HUDEP-2 (cell line): ENCODE measurements around the gene ACOT4.
"Not testable (repeated sequence)": the region's sequence is repeated elsewhere in the genome, so short reads cannot be mapped to it uniquely, and the experiment has no call there.

Source experiments
- DNase-seq, 76 experiments: peaks; one replicate each; lab custom pipeline; 2025; ENCODE audit not compliant: unreplicated experiment in 76 of 76; lab: John Stamatoyannopoulos, UW

Gene ACOT4

GRCh38 chr14:73574251-73574650 is 17.4 kb upstream of the ACOT4 start:
- DNase-seq: not testable (repeated sequence)

DNA sequence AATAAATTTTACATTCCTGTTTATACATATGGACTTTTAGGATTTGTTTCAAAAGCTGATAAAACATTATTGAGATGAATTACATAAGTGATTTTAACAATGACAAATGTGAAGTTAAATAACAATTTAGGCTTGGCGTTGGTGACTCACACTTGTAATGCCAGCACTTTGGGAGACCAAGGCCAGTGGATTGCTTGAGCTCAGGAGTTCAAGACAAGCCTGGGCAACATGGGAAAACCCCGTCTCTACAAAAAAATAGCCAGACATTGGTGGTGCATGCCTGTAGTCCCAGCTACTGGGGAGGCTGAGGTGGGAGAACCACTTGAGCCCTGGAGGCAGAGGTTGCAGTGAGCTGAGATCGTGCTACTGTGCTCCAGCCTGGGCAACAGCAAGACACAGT is 15.3 kb upstream of the ACOT4 start:
- DNase-seq: no peak

DNA sequence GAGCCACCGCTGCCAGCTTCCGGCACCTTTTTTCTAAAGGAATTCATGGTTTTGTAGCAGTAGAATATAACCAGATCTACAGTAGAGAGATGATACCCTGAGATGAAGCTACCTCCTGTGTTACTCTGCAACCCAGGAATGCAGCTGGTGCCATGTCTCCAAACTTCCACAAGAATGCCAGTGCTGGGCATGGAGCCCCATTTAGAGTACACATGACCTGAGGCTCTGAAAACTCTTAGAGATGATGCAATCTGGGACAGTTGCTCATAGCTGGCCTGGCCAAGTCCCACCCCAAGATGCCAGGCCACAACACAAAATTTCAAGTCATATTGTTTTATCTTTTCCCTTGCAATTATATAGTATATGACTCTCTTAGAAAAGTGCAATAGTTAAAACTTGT is 14.5 kb upstream of the ACOT4 start:
- DNase-seq: not testable (repeated sequence)

DNA sequence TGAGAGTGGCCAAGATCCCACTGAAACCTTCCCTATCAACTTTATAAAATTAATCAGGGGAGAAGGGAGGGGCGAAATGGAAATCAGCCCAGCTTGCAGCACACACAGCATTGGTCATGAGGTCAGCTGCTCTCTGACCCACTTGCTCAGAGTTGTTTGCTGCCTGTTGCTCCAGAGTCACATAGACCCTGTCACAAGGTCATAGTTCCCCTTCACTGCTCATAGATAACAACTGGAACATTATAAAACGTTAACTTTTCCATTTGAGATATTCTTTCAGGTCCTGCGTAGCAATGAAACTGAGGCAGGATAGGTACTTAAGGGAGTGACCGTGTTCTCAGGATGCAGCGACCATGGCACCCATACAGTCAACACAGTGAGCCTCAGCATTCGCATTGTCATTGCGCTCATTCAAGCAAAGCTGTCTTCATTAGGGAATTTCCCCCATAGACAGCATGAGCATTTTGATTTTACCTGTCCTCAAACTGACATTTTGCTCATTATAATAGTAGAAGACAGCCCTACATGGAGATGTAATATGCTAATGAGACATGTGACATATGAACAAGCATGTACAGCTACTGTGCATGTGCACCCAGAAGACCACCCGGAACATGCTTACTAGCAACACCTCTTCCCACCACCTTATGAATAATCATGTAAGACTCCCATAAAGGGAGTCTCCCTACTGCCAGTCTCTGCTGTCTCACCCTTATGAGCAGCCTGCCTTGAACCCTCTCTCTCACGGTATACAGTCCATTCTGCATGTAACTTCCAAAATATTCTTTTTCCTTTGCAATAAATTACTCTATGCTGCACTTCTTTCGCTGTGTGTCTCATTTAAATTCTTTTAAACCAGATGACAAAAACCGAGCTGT is 9.3 kb upstream of the ACOT4 start:
- DNase-seq: not testable (repeated sequence)

- DNase-seq: no peak
These were observed 3.0 kb upstream of the ACOT4 start for GRCh38 chr14:73588695-73589094.

DNA sequence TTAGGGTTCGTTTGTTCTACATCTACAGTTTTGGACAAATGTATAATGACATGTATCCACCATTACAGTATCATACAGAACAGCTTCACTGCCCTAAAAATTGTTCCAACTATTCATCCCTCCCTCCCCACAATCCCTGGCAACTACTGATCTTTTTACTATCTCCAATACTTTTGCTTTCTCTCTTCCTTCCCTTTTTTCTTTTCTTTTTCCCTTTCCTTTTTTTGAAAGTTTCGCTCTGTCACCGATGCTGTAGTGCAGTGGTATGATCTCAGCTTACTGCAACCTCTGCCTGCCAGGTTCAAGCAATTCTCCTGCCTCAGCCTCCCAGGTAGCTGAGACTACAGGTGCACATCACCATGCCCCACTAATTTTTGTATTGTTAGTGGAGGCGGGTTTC is 2.6 kb upstream of the ACOT4 start:
- DNase-seq: no peak

DNA sequence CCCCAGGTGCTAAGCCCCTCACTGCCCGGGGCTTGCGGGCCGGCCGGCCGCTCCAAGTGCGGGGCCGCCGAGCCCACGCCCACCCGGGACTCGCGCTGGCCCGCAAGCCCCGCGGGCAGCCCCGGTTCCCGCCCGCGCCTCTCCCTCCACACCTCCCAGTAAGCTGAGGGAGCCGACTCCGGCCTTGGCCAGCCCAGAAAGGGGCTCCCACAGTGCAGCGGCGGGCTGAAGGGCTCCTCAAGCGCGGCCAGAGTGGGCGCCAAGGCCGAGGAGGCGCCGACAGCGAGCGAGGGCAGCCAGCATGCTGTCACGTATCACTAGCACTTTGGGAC is 1.0 kb upstream of the ACOT4 start:
- not testable (repeated sequence) for DNase-seq

GRCh38 chr14:73594491-73594890 is 2.8 kb downstream of the ACOT4 start:
- DNase-seq: no peak

GRCh38 chr14:73599499-73599898 is 7.8 kb downstream of the ACOT4 start:
- DNase-seq: no peak

DNA sequence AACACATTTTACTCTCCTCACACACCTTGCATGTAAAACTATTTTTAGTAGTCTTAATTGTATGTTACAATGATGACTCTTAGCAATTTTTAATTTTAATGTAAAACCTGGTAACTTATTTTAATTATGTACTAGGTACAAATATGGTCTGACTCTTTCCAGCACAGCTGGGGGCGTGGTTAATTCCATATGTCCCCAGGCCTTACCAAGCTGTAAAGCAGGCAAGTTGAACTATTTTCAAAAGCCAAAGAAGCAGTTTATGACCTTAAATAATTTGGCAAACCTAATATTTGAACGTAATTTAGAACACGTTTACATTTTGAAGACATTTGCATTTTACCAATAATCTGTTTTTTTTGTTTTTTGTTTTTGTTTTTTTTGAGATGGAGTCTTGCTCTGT is 11.3 kb downstream of the ACOT4 start:
- no peak for DNase-seq

- no peak for DNase-seq
These were observed 14.6 kb downstream of the ACOT4 start for GRCh38 chr14:73606271-73606670.

- no peak for DNase-seq
These were observed 15.6 kb downstream of the ACOT4 start for GRCh38 chr14:73607241-73607640.

- no peak for DNase-seq
These were observed 19.0 kb downstream of the ACOT4 start for GRCh38 chr14:73610687-73611086.

DNA sequence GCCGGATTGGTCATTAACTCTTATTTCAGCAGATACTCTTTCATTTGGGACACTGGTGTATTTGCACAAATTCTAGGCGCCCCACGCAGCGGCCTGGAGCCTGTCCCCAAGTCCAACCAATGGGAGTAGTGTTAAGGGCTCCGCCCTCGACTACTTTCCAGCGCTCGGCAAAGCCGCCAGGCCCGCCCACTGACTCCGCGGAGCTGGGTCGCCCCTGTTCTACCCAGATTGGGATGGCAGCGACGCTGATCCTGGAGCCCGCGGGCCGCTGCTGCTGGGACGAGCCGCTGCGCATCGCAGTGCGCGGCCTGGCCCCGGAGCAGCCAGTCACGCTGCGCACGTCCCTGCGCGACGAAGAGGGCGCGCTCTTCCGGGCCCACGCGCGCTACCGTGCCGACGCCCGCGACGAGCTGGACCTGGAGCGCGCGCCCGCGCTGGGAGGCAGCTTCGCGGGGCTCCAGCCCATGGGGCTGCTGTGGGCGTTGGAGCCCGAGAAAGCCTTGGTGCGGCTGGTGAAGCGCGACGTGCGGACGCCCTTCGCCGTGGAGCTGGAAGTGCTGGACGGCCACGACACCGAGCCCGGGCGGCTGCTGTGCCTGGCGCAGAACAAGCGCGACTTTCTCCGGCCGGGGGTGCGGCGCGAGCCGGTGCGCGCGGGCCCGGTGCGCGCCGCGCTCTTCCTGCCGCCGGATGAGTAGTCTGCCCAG is 20.8 kb downstream of the ACOT4 start, which contains the start of gene ACOT6:
TSS of gene ACOT6 (plus strand) at position 179 of the 707 bp plus-strand sequence. CDS start at position 234, 55 bp downstream.
- DNase-seq: peak in 63 of 76 experiments; percentile 8 to 69 (median 43)

DNA sequence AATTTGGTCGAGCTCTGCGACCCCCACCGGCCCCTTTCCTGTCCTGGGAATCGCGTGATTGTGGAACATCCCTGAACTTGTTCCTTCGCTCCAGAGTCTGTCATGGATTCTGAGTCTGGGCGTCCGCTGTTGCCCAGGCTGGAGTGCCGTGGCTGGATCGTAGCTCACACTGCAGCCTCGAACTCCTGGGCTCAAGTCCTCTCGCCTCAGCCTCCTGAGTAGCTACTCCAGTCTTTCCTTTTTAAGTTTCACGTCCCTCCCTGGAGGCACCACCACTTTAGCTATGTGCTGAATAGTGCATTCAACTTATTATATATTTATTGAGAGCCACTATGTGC is 21.3 kb downstream of the ACOT4 start:
- peak in 1 of 76 experiments; percentile 22 for DNase-seq

DNA sequence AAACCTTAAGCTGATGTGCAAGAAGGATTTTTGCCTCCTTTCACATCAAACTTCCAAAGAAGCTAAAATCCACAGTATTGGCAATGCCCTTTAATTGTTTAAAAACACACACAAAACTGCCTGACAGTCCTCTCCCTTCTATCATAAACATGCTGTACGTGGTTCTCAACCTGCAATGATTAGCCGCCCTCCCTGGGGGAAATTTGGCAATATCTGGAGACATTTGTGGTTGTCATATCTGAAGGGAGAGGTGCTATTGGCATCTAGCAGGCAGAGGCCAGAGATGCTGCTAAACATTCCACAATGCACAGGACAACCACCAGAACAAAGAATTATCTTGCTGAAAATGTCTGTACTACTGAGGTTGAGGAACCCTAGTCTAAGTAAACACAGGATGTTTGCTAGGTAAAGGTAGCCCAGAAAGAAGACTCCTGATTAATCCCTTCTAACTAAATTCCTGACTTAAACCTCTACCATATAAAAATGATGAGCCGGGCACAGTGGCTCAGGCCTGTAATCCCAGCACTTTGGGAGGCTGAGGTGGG is 21.8 kb downstream of the ACOT4 start:
- peak in 1 of 76 experiments; percentile 10 for DNase-seq

DNA sequence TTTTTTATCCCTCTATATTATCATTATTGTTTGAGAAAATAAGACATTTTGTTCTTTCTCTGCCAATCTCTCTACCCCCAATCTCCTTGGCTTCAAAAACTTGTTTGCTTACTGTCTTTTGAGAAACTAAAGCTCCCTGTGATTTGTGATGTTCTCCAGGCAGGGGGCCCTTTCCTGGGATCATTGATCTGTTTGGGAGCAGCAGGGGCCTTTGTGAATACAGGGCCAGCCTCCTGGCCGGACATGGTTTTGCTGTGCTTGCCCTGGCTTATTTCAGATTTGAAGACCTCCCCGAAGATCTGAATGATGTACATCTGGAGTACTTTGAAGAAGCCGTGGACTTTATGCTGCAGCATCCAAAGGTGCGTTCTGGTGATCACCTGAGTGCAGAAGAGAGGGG is 25.2 kb downstream of the ACOT4 start:
- DNase-seq: no peak

GRCh38 chr14:73619524-73619923 is 27.9 kb downstream of the ACOT4 start:
- DNase-seq: no peak

DNA sequence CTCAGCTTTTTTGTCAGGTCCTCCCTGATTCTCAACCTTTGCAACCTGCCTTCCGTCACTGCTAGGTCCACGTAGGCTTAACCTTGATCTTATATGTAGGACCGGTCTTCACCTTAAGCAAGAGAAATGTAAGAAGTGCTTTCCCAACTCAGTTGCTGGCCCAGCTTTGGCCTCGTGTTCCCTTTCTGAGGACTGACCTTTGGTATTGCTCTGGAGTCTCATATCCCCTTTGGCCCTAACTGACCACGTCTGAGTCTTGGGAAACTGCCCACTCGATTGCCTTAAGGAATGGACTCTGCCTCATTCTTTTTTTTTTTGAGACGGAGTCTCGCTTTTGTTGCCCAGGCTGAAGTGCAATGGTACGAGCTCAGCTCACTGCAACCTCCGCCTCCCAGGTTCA is 28.6 kb downstream of the ACOT4 start:
- no peak for DNase-seq

- no peak for DNase-seq
These were observed 31.9 kb downstream of the ACOT4 start for GRCh38 chr14:73623504-73624054.

DNA sequence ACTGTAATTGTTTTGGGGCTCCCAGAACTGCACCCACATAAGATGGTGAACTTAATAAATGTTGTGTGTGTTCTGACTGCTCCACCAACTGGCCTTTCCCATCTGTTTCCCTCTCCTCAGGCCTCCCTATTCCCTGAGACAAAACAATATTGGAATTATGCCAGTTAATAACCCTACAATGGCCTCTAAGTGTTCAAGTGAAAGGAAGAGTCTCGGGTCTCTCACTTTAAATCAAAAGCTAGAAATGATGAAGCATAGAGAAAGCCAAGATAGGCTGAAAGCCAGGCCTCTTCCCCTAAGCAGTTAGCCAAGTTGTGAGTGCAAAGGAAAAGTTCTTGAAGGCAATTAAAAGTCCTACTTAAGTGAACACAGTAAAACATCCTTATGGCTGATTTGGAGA is 34.0 kb downstream of the ACOT4 start:
- no peak for DNase-seq
